H1 (cell line): ENCODE results near the gene BICDL1. TPM values are rescaled to one million over a fixed set of nuclear protein-coding genes. Genes with fewer than 3 reads are reported as not detected.

Experiments
- CTCF ChIA-PET: fragments of 300-600 bp; sonication (Branson Sonifier 250); formaldehyde crosslinking; loops from one replicate; lab custom pipeline; 2021; ENCODE audit not compliant: partially characterized antibody; lab: Charles Lee
- POLR2A ChIA-PET: fragments of 300-600 bp; sonication (Branson Sonifier 250); formaldehyde crosslinking; loops from one replicate; lab custom pipeline; 2021; ENCODE audit warnings: inconsistent platforms; ENCODE audit not compliant: partially characterized antibody; lab: Charles Lee
- DNase-seq, 2 experiments: peaks; one replicate each; pipeline versions ENCODE4 v3.0.0 to v3.0.0-alpha.2; 2010 to 2022; ENCODE audit warnings: low spot score in 2 of 2, low read depth in 1 of 2, mixed read lengths in 1 of 2
- FAIRE-seq: peaks from 2 replicates; lab custom pipeline; 2011; peaks lifted over from hg19 to GRCh38; lab: Jason Lieb, UNC
- H2AFZ ChIP-seq: 2 replicates; pipeline ENCODE4 v1.8.1; 2012; ENCODE audit warnings: low read length, inconsistent platforms
- H2AK5ac ChIP-seq: 2 replicates; pipeline ENCODE4 v1.6.1; 2013; ENCODE audit warnings: low read depth, low read length
- H2BK120ac ChIP-seq: replicated peaks from 2 replicates; pipeline ENCODE3; 2013; ENCODE audit warnings: low read depth, low read length, inconsistent platforms
- H2BK12ac ChIP-seq: 2 replicates; pipeline ENCODE4 v1.6.1; 2013; ENCODE audit warnings: low read depth, low read length
- H2BK15ac ChIP-seq: 2 replicates; pipeline ENCODE4 v1.6.1; 2013; ENCODE audit warnings: low read length
- H2BK20ac ChIP-seq: 2 replicates; pipeline ENCODE4 v1.6.1; 2013; ENCODE audit warnings: low read length
- H2BK5ac ChIP-seq: 2 replicates; pipeline ENCODE4 v1.6.1; 2013; ENCODE audit warnings: low read depth, low read length
- H3K14ac ChIP-seq: 2 replicates; pipeline ENCODE4 v1.6.1; 2013; ENCODE audit warnings: inconsistent platforms; ENCODE audit not compliant: insufficient read length
- H3K18ac ChIP-seq: 2 replicates; pipeline ENCODE4 v1.6.1; 2013; ENCODE audit warnings: low read length; ENCODE audit errors: extremely low read depth
- H3K23ac ChIP-seq: 2 replicates; pipeline ENCODE4 v1.6.1; 2013; ENCODE audit warnings: inconsistent platforms; ENCODE audit not compliant: insufficient read length
- H3K23me2 ChIP-seq: 2 replicates; pipeline ENCODE4 v1.6.1; 2013; ENCODE audit warnings: low read depth, low read length
- H3K27ac ChIP-seq: 2 replicates; pipeline ENCODE4 v1.6.1; 2011; ENCODE audit warnings: low read depth, low read length, inconsistent platforms
- H3K27me3 ChIP-seq, 4 experiments: replicated peaks in 1 of 4; 1 replicate in 1 of 4; 2 replicates in 3 of 4; pipeline versions ENCODE4 v1.6.1 to v1.8.1; 2011 to 2013; ENCODE audit warnings: low read length in 3 of 4, mild to moderate bottlenecking in 3 of 4, inconsistent platforms in 2 of 4, mixed read lengths in 2 of 4, moderate library complexity in 1 of 4; ENCODE audit not compliant: control insufficient read depth in 3 of 4, insufficient read depth in 3 of 4; ENCODE audit errors: extremely low read depth in 1 of 4
- H3K36me3 ChIP-seq, 4 experiments: 2 replicates each; pipeline versions ENCODE4 v1.6.1 to v1.8.1; 2011 to 2013; ENCODE audit warnings: mild to moderate bottlenecking in 4 of 4, low read length in 3 of 4, moderate library complexity in 2 of 4, control low read depth in 1 of 4, inconsistent platforms in 1 of 4; ENCODE audit not compliant: insufficient read depth in 4 of 4, control insufficient read depth in 2 of 4
- H3K4ac ChIP-seq: replicated peaks from 2 replicates; pipeline ENCODE3; 2013; ENCODE audit warnings: low read length, low read depth, mixed read lengths, inconsistent platforms; ENCODE audit not compliant: insufficient read length
- H3K4me1 ChIP-seq, 4 experiments: replicated peaks in 1 of 4; 1 replicate in 1 of 4; 2 replicates in 3 of 4; pipeline versions ENCODE4 v1.6.1 to v1.8.1; 2011 to 2013; ENCODE audit warnings: low read length in 3 of 4, inconsistent platforms in 2 of 4, mixed read lengths in 1 of 4; ENCODE audit not compliant: insufficient read depth in 4 of 4, control insufficient read depth in 3 of 4
- H3K4me2 ChIP-seq, 2 experiments: 2 replicates each; pipeline versions ENCODE4 v1.6.1 to v1.8.1; 2011 to 2013; ENCODE audit warnings: low read depth in 2 of 2, low read length in 2 of 2, control low read depth in 1 of 2, inconsistent platforms in 1 of 2, mild to moderate bottlenecking in 1 of 2; ENCODE audit not compliant: insufficient read depth in 1 of 2
- H3K4me3 ChIP-seq, 4 experiments: fragments of 200-600, 300-600 bp in 1 of 4; sonication (generic), shearing (Covaris generic), sonication (Bioruptor Twin) in 1 of 4; 2 replicates each; pipeline versions ENCODE4 v1.5.1 to v1.8.1; 2011 to 2016; ENCODE audit warnings: low read length in 4 of 4, low read depth in 3 of 4, control low read depth in 2 of 4, inconsistent platforms in 2 of 4, mild to moderate bottlenecking in 2 of 4, mixed read lengths in 1 of 4, moderate library complexity in 1 of 4; ENCODE audit not compliant: insufficient read depth in 2 of 4; ENCODE audit errors: extremely low read depth in 1 of 4
- H3K56ac ChIP-seq: replicated peaks from 2 replicates; pipeline ENCODE3; 2013; ENCODE audit warnings: low read depth, mild to moderate bottlenecking, mixed read lengths, low read length, inconsistent platforms; ENCODE audit not compliant: insufficient read length
- H3K79me1 ChIP-seq: 2 replicates; pipeline ENCODE4 v1.6.1; 2013; ENCODE audit warnings: low read depth, low read length, control low read depth
- H3K79me2 ChIP-seq, 2 experiments: 2 replicates each; pipeline versions ENCODE4 v1.6.1 to v1.8.1; 2012 to 2013; ENCODE audit warnings: low read length in 2 of 2, mild to moderate bottlenecking in 2 of 2, inconsistent platforms in 1 of 2; ENCODE audit not compliant: insufficient read depth in 2 of 2, control insufficient read depth in 1 of 2
- H3K9ac ChIP-seq, 4 experiments: replicated peaks in 1 of 4; 1 replicate in 1 of 4; 2 replicates in 3 of 4; pipeline versions ENCODE4 v1.6.1 to v1.8.1; 2011 to 2013; ENCODE audit warnings: low read depth in 3 of 4, low read length in 3 of 4, control low read depth in 2 of 4, mild to moderate bottlenecking in 2 of 4, moderate library complexity in 2 of 4, inconsistent platforms in 1 of 4; ENCODE audit errors: extremely low read depth in 1 of 4
- H3K9me3 ChIP-seq, 2 experiments: 2 replicates each; pipeline versions ENCODE4 v1.6.1 to v1.8.1; 2012 to 2013; ENCODE audit warnings: mild to moderate bottlenecking in 2 of 2, moderate library complexity in 2 of 2, control low read depth in 1 of 2, inconsistent platforms in 1 of 2, low read depth in 1 of 2, low read length in 1 of 2, mixed read lengths in 1 of 2; ENCODE audit not compliant: insufficient read depth in 2 of 2
- H4K20me1 ChIP-seq, 2 experiments: replicated peaks in 1 of 2; 2 replicates each; pipeline versions ENCODE3 to v1.8.1; 2011 to 2013; ENCODE audit warnings: inconsistent platforms in 2 of 2, low read length in 2 of 2, mild to moderate bottlenecking in 1 of 2; ENCODE audit not compliant: insufficient read depth in 2 of 2, control insufficient read depth in 1 of 2
- H4K5ac ChIP-seq: 2 replicates; pipeline ENCODE4 v1.6.1; 2013; ENCODE audit warnings: low read length, low read depth, mixed read lengths, inconsistent platforms; ENCODE audit not compliant: insufficient read length
- H4K8ac ChIP-seq: 2 replicates; pipeline ENCODE4 v1.8.0; 2013; ENCODE audit warnings: mild to moderate bottlenecking, moderate library complexity, low read length, inconsistent platforms; ENCODE audit not compliant: insufficient read depth; ENCODE audit errors: extremely low read depth
- H4K91ac ChIP-seq: replicated peaks from 2 replicates; pipeline ENCODE3; 2013; ENCODE audit warnings: low read length, mixed read lengths, inconsistent platforms; ENCODE audit not compliant: insufficient read length
- ASH2L ChIP-seq: fragments of 200-600, 300-600 bp; sonication (generic); IDR thresholded peaks from one replicate; pipeline ENCODE4 v1.7.1; 2017; ENCODE audit warnings: low read length
- CHD1 ChIP-seq: IDR thresholded peaks from 2 replicates; pipeline ENCODE4 v1.6.1; 2012; ENCODE audit warnings: low read depth, low read length, improper control_type of control experiment
- CTBP2 ChIP-seq: IDR thresholded peaks from 2 replicates; pipeline ENCODE4 v1.7.0; 2011; ENCODE audit warnings: borderline replicate concordance, mild to moderate bottlenecking, moderate library complexity, mixed read lengths, low read length; ENCODE audit not compliant: insufficient read depth, insufficient read length
- GABPA ChIP-seq: IDR thresholded peaks from 2 replicates; pipeline ENCODE4 v1.6.1; 2011; ENCODE audit warnings: mild to moderate bottlenecking, low read length, moderate library complexity, borderline replicate concordance; ENCODE audit not compliant: insufficient read depth
- HDAC6 ChIP-seq: IDR thresholded peaks from one replicate; pipeline ENCODE4 v1.7.1; 2012; ENCODE audit warnings: low read depth, mild to moderate bottlenecking, inconsistent platforms, low read length, moderate library complexity
- KDM4A ChIP-seq: IDR thresholded peaks from one replicate; pipeline ENCODE4 v1.7.1; 2012; ENCODE audit warnings: low read depth, mild to moderate bottlenecking, moderate library complexity, low read length, inconsistent platforms; ENCODE audit not compliant: severe bottlenecking
- POU5F1 ChIP-seq: IDR thresholded peaks from 2 replicates; pipeline ENCODE4 v1.6.1; 2011; ENCODE audit warnings: low read depth, mild to moderate bottlenecking, low read length, moderate library complexity
- RAD21 ChIP-seq, 2 experiments: IDR thresholded peaks in 1 of 2; conservative IDR thresholded peaks in 1 of 2; 2 replicates each; pipeline ENCODE4 v1.6.1; 2011; ENCODE audit warnings: low read depth in 2 of 2, low read length in 2 of 2, improper control_type of control experiment in 1 of 2, inconsistent platforms in 1 of 2, mild to moderate bottlenecking in 1 of 2, moderate library complexity in 1 of 2
- SP2 ChIP-seq: IDR thresholded peaks from 2 replicates; pipeline ENCODE4 v1.6.1; 2012; ENCODE audit warnings: mild to moderate bottlenecking, low read length, inconsistent platforms
- TAF7 ChIP-seq: optimal IDR thresholded peaks from 2 replicates; pipeline ENCODE3; 2011; ENCODE audit warnings: low read depth, mild to moderate bottlenecking, inconsistent platforms, low read length, moderate library complexity, borderline replicate concordance
- WGBS, 2 experiments: shearing (Covaris generic) in 1 of 2; methylation state at CpG; one replicate each; pipeline versions ENCODE4 v1.1.6 to v1.1.7; 2013 to 2015; ENCODE audit warnings: low lambda C conversion rate in 2 of 2, mixed read lengths in 2 of 2, inconsistent platforms in 1 of 2, low coverage in 1 of 2, missing lambda C conversion rate in 1 of 2; ENCODE audit not compliant: insufficient replicate concordance in 2 of 2, insufficient coverage in 1 of 2, insufficient read length in 1 of 2; ENCODE audit errors: extremely low coverage in 1 of 2, missing lambda C conversion rate in 1 of 2; 5-methylcytosine and 5-hydroxymethylcytosine counted together
- polyA plus RNA-seq, 7 experiments: library from polyadenylated mRNA; depleted of rRNA in 3 of 7; stranded (reverse) in 5 of 7; unstranded in 2 of 7; fragments of >200 nt in 5 of 7; fragments of 200-250 nt in 2 of 7; gene quantifications; 1 replicate in 5 of 7; 2 replicates in 1 of 7; 4 replicates in 1 of 7; pipeline versions ENCODE4 v1.2.1 to v1.2.3, GENCODE V29; 2011 to 2013; ENCODE audit warnings: missing spikeins in 2 of 7, mixed read lengths in 2 of 7
- total RNA-seq: library from RNA; stranded (reverse); fragmentation: NEBNext Ultra II Directional; extraction: Animal tissue kit (Norgen Biotek cat#: 25700); gene quantifications from 2 replicates; pipeline ENCODE4 v1.2.1, GENCODE V29; 2021
- TF ChIP-seq, protein P1 (sequence below): IDR thresholded peaks from 2 replicates; pipeline ENCODE4 v1.6.1; 2012; ENCODE audit warnings: low read length, inconsistent platforms

BICDL1 gene
- total and polyA plus RNA-seq, 2 of the 8 experiments (the other 6 are each of a cell fraction or from before 2014, with no cell fraction given) = 17.2 to 25.9 TPM

DNA sequence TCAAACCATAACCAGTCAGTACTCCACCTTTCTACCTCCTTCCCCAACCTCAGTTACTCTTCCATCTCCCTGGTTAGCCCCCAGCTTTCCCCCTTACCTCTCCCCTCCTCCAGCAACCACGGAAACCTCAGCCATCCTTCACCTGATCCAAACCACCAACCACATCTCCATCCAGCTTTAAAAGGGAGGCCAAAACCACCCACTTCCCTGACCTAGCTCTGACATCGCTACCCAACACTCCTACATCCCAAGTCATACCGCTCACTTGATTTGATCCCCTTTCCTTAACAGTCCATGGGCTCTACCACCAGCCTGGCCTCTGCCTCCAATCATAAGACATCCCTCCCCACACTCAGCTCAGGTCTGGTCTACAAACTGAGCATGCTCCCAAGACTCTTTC is 126.0 kb downstream of the BICDL1 start:
- peaks cover 21% of the 10 kb centered on the region for H3K79me1 ChIP-seq
- H2BK120ac ChIP-seq = no peak overlapping the region
- peak overlapping the region in 2 of 4 experiments; percentile 69 to 77; a peak in 4 of 8 replicates for H3K4me3 ChIP-seq
- peaks cover 7 to 24% (median 14%) of the 10 kb centered on the region in 4 experiments for H3K4me1 ChIP-seq
- H2BK5ac ChIP-seq = no peak overlapping the region
- peaks cover 0 to 4% (median 2%) of the 10 kb centered on the region in 4 experiments; a peak in 2 of 8 replicates for H3K36me3 ChIP-seq
- H3K23ac ChIP-seq = no peak overlapping the region
- ChIA-PET POLR2A (interaction anchor here (1.1 to 16.6 kb wide), 6 partner anchors 12 to 177 kb away, joined by 4 to 266 read pairs (median 55); partner anchors contain the start of genes GCN1, RNU4-1, RNU4-2 and RPLP0), CTCF (interaction anchor here (1.1 to 1.7 kb wide), 4 partner anchors 8 to 28 kb away, joined by 3 to 4 read pairs (median 3); no protein-coding TSS in a partner anchor)
- H3K56ac ChIP-seq = no peak overlapping the region
- H3K4ac ChIP-seq = no peak overlapping the region
- no peaks in the 10 kb centered on the region for H3K9me3 ChIP-seq
- H3K27me3 ChIP-seq = no peaks in the 10 kb centered on the region
- peaks cover 9% of the 10 kb centered on the region for H3K23me2 ChIP-seq
- H2AFZ ChIP-seq = no peak overlapping the region
- no peak overlapping the region for H2AK5ac ChIP-seq
- H3K9ac ChIP-seq = peak overlapping the region in 1 of 4 experiments; percentile 12; a peak in 2 of 7 replicates
- H3K14ac ChIP-seq = no peak overlapping the region
- H2BK12ac ChIP-seq = no peak overlapping the region
- H3K27ac ChIP-seq = no peak overlapping the region
- no peak overlapping the region for H4K91ac ChIP-seq
- H4K5ac ChIP-seq = no peak overlapping the region
- 85% methylated on average over 3 of the region's 3 CpGs; no CpG with 5 or more reads in 1 of the 2 experiments for WGBS, 2 experiments
- H3K4me2 ChIP-seq = peak overlapping the region in 1 of 2 experiments; percentile 75; a peak in 3 of 4 replicates
- peaks cover 6 to 7% of the 10 kb centered on the region in 2 experiments for H4K20me1 ChIP-seq
- H4K8ac ChIP-seq = no peak overlapping the region
- peaks cover 0 to 60% of the 10 kb centered on the region in 2 experiments; a peak in 3 of 4 replicates for H3K79me2 ChIP-seq
- H2BK20ac ChIP-seq = no peak overlapping the region
- no peak overlapping the region for H2BK15ac ChIP-seq
- DNase-seq (no peak), FAIRE-seq (no peak)
- H3K18ac ChIP-seq = no peak overlapping the region
- TF ChIP-seq CTBP2 (no peak), ASH2L (no peak), CHD1 (no peak), TAF7 (no peak), SP2 (no peak), HDAC6 (no peak), GABPA (no peak), KDM4A (no peak), RAD21 (IDR thresholded peaks at IDR 0.05 in 1 of 2, conservative IDR thresholded peaks at IDR 0.05 in 1 of 2; ENCODE audit: low read depth in 2 of 2, low read length in 2 of 2) (no peak), POU5F1 (no peak)
- TF ChIP-seq, protein P1, sequence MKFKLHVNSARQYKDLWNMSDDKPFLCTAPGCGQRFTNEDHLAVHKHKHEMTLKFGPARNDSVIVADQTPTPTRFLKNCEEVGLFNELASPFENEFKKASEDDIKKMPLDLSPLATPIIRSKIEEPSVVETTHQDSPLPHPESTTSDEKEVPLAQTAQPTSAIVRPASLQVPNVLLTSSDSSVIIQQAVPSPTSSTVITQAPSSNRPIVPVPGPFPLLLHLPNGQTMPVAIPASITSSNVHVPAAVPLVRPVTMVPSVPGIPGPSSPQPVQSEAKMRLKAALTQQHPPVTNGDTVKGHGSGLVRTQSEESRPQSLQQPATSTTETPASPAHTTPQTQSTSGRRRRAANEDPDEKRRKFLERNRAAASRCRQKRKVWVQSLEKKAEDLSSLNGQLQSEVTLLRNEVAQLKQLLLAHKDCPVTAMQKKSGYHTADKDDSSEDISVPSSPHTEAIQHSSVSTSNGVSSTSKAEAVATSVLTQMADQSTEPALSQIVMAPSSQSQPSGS = no peak
